Measurements from ENCODE around the gene NECAB3.

The NECAB3 gene

GRCh38 chr20:33629533-33629932 lies 44.7 kb downstream of the NECAB3 start:
- Histone ChIP-seq H3K36me3 (ENCODE audit: insufficient read depth, low read length) (peaks cover 7% of the 10 kb centered on the region; the same call in 1 of the 2 replicates), H3K79me2 (ENCODE audit: control insufficient read depth, insufficient read depth, low read length, unreplicated experiment) (no peaks in the 10 kb centered on the region), H3K27me3 (ENCODE audit: insufficient read depth, low read length) (no peaks in the 10 kb centered on the region), H3K4me3 (ENCODE audit: low read depth, low read length) (no peak overlapping the region), H2AFZ (ENCODE audit: low read length, unreplicated experiment) (no peak overlapping the region), H3K4me1 (ENCODE audit: control insufficient read depth, insufficient read depth, low read length, unreplicated experiment) (no peaks in the 10 kb centered on the region), H3K27ac (ENCODE audit: low read depth, low read length) (no peak overlapping the region)

DNA sequence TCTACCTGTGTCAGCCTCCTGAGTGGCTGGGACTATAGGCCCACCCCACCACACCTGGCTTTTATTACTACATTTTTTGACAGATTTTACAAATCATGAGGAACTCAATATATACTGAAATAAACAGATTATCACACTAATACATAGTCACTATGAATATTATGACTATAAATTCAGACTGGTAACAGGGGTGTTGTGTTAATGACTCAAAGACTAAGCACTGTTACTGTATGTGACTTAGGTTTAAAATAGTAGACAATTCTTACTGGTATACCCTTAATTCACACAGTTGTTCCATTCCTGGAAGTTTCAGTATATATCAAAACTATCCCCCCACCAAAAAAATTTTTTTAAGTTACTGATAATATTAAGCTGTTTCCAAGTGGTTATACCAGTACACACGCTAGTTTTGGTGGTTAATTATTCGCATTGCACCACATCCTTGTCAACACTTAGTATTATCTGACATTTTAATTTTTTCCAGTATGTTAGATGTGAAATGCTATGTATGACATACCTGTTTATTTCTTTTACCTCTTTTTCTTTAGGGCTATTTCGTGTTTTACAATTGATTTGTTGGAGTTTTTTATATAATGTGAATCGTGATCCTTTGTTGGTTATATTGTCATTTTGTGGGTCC lies 46.5 kb downstream of the NECAB3 start:
- Histone ChIP-seq H3K27me3 (ENCODE audit: insufficient read depth, low read length) (no peaks in the 10 kb centered on the region), H2AFZ (ENCODE audit: low read length, unreplicated experiment) (no peak overlapping the region), H3K4me3 (ENCODE audit: low read depth, low read length) (no peak overlapping the region), H3K79me2 (ENCODE audit: control insufficient read depth, insufficient read depth, low read length, unreplicated experiment) (no peaks in the 10 kb centered on the region), H3K27ac (ENCODE audit: low read depth, low read length) (no peak overlapping the region), H3K4me1 (ENCODE audit: control insufficient read depth, insufficient read depth, low read length, unreplicated experiment) (no peaks in the 10 kb centered on the region), H3K36me3 (ENCODE audit: insufficient read depth, low read length) (peaks cover 7% of the 10 kb centered on the region; the same call in 1 of the 2 replicates)

DNA sequence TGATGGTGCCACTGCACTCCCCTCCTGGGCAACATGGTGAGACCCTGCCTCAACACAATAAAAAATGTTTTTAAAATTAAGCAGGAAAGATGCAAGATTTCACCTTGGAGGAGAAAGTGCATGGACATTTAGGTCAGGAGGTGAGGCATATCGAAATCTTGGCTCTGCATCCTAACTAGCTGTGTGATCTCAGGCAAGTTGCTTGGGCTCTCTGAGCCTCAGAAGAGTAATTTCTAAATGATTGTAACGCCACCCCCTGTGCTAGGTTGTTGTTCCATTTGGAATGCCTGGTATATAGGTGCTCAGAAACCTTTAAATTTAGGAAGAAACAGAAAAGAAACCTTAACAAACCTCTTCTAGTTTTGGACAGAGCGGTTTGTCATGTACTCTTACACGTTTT lies 48.0 kb downstream of the NECAB3 start:
- no peaks in the 10 kb centered on the region for H3K79me2 ChIP-seq (ENCODE audit: control insufficient read depth, insufficient read depth, low read length, unreplicated experiment)
- H3K27ac ChIP-seq (ENCODE audit: low read depth, low read length), result no peak overlapping the region
- no peak overlapping the region for H2AFZ ChIP-seq (ENCODE audit: low read length, unreplicated experiment)
- H3K4me1 ChIP-seq (ENCODE audit: control insufficient read depth, insufficient read depth, low read length, unreplicated experiment), result no peaks in the 10 kb centered on the region
- H3K4me3 ChIP-seq (ENCODE audit: low read depth, low read length), result no peak overlapping the region
- no peaks in the 10 kb centered on the region for H3K27me3 ChIP-seq (ENCODE audit: insufficient read depth, low read length)
- H3K36me3 ChIP-seq (ENCODE audit: insufficient read depth, low read length), result peaks cover 7% of the 10 kb centered on the region; the same call in 1 of the 2 replicates

- no peaks in the 10 kb centered on the region for H3K4me1 ChIP-seq (ENCODE audit: control insufficient read depth, insufficient read depth, low read length, unreplicated experiment)
- H3K36me3 ChIP-seq (ENCODE audit: insufficient read depth, low read length), result peaks cover 7% of the 10 kb centered on the region; the same call in 1 of the 2 replicates
- no peak overlapping the region for H3K27ac ChIP-seq (ENCODE audit: low read depth, low read length)
- H2AFZ ChIP-seq (ENCODE audit: low read length, unreplicated experiment), result no peak overlapping the region
- no peaks in the 10 kb centered on the region for H3K79me2 ChIP-seq (ENCODE audit: control insufficient read depth, insufficient read depth, low read length, unreplicated experiment)
- H3K4me3 ChIP-seq (ENCODE audit: low read depth, low read length), result no peak overlapping the region
- no peaks in the 10 kb centered on the region for H3K27me3 ChIP-seq (ENCODE audit: insufficient read depth, low read length)
These were observed 49.8 kb downstream of the NECAB3 start for GRCh38 chr20:33624399-33624798.

DNA sequence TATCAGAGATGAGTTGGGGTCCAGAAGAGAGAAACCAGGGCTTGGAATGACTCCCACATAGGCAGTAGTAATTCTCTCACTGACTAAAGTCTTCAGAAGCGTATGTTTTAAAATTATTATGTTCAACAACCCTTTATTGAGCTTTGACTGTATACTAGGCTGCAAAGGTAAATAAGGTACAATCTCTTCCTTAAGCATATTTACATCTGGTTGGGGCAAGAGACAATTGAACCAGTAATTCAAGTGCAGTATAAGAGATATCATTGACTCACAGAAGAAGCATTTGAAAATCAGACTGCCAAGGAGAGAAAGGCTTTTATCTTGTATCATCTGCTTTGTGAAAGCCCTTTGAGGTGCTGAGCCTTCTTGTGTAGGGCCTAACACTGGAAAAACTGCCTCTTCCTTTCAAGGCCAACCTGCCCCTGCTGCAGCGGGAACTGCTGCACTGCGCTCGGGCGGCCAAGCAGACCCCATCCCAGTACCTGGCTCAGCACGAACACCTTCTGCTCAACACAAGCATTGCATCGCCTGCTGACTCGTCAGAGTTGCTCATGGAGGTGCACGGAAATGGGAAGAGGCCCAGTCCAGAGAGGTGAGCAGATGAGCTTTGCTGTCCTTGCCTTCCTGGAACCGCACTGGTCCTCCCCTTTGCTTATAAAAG lies 51.4 kb downstream of the NECAB3 start:
- H3K27me3 ChIP-seq (ENCODE audit: insufficient read depth, low read length), result no peaks in the 10 kb centered on the region
- H2AFZ ChIP-seq (ENCODE audit: low read length, unreplicated experiment), result no peak overlapping the region
- H3K36me3 ChIP-seq (ENCODE audit: insufficient read depth, low read length), result peaks cover 5% of the 10 kb centered on the region; the same call in 1 of the 2 replicates
- H3K4me3 ChIP-seq (ENCODE audit: low read depth, low read length), result no peak overlapping the region
- H3K27ac ChIP-seq (ENCODE audit: low read depth, low read length), result no peak overlapping the region
- no peaks in the 10 kb centered on the region for H3K79me2 ChIP-seq (ENCODE audit: control insufficient read depth, insufficient read depth, low read length, unreplicated experiment)
- no peaks in the 10 kb centered on the region for H3K4me1 ChIP-seq (ENCODE audit: control insufficient read depth, insufficient read depth, low read length, unreplicated experiment)

GRCh38 chr20:33621717-33622400 lies 52.4 kb downstream of the NECAB3 start:
- Histone ChIP-seq H3K79me2 (ENCODE audit: control insufficient read depth, insufficient read depth, low read length, unreplicated experiment) (no peaks in the 10 kb centered on the region), H3K27ac (ENCODE audit: low read depth, low read length) (no peak overlapping the region), H3K4me1 (ENCODE audit: control insufficient read depth, insufficient read depth, low read length, unreplicated experiment) (no peaks in the 10 kb centered on the region), H2AFZ (ENCODE audit: low read length, unreplicated experiment) (no peak overlapping the region), H3K4me3 (ENCODE audit: low read depth, low read length) (no peak overlapping the region), H3K36me3 (ENCODE audit: insufficient read depth, low read length) (no peaks in the 10 kb centered on the region), H3K27me3 (ENCODE audit: insufficient read depth, low read length) (no peaks in the 10 kb centered on the region)

- Histone ChIP-seq H3K4me3 (ENCODE audit: low read depth, low read length) (no peak overlapping the region), H3K4me1 (ENCODE audit: control insufficient read depth, insufficient read depth, low read length, unreplicated experiment) (no peaks in the 10 kb centered on the region), H3K27ac (ENCODE audit: low read depth, low read length) (no peak overlapping the region), H3K27me3 (ENCODE audit: insufficient read depth, low read length) (no peaks in the 10 kb centered on the region), H3K36me3 (ENCODE audit: insufficient read depth, low read length) (no peaks in the 10 kb centered on the region), H2AFZ (ENCODE audit: low read length, unreplicated experiment) (no peak overlapping the region), H3K79me2 (ENCODE audit: control insufficient read depth, insufficient read depth, low read length, unreplicated experiment) (no peaks in the 10 kb centered on the region)
These were observed 62.2 kb downstream of the NECAB3 start for GRCh38 chr20:33612001-33612400.

DNA sequence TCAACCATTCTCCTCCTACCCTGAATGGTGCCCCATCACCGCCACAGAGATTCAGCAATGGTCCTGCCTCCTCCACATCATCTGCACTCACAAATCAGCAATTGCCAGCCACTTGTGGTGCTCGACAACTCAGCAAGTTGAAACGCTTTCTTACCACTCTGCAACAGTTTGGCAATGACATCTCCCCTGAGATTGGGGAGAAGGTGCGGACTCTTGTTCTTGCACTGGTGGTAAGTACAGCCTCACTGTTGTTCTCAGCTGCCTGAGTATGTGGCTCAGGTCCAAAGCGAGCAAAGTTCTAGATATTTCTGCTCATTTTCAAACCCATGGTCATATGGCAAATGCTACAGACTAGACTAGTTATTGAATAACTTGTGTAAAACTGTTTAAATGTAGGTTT lies 63.1 kb downstream of the NECAB3 start:
- no peak overlapping the region for H3K4me3 ChIP-seq (ENCODE audit: low read depth, low read length)
- no peak overlapping the region for H3K27ac ChIP-seq (ENCODE audit: low read depth, low read length)
- no peaks in the 10 kb centered on the region for H3K4me1 ChIP-seq (ENCODE audit: control insufficient read depth, insufficient read depth, low read length, unreplicated experiment)
- H3K36me3 ChIP-seq (ENCODE audit: insufficient read depth, low read length), result no peaks in the 10 kb centered on the region
- H2AFZ ChIP-seq (ENCODE audit: low read length, unreplicated experiment), result no peak overlapping the region
- H3K79me2 ChIP-seq (ENCODE audit: control insufficient read depth, insufficient read depth, low read length, unreplicated experiment), result no peaks in the 10 kb centered on the region
- no peaks in the 10 kb centered on the region for H3K27me3 ChIP-seq (ENCODE audit: insufficient read depth, low read length)

DNA sequence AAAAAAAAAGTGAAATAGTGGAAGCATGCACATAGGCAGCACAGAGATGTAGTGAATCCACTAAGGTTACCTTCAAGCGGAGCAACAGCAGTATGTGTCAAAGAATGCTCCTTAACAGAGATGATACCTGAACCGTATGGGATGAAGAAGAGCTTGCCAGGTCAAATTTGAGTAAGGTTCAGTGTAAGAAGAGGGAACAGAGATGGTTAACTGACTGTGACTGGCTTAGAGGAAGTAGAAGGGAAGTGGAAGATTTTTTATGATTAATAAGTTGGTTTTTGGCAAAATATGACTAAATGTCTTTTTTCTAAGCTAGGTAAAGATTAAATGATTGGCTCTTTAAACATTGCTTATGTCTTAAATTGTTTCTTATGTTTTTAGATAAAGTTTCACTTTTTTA lies 64.7 kb downstream of the NECAB3 start:
- H3K36me3 ChIP-seq (ENCODE audit: insufficient read depth, low read length), result no peaks in the 10 kb centered on the region
- no peaks in the 10 kb centered on the region for H3K27me3 ChIP-seq (ENCODE audit: insufficient read depth, low read length)
- H3K4me1 ChIP-seq (ENCODE audit: control insufficient read depth, insufficient read depth, low read length, unreplicated experiment), result no peaks in the 10 kb centered on the region
- H3K4me3 ChIP-seq (ENCODE audit: low read depth, low read length), result no peak overlapping the region
- no peak overlapping the region for H2AFZ ChIP-seq (ENCODE audit: low read length, unreplicated experiment)
- no peaks in the 10 kb centered on the region for H3K79me2 ChIP-seq (ENCODE audit: control insufficient read depth, insufficient read depth, low read length, unreplicated experiment)
- H3K27ac ChIP-seq (ENCODE audit: low read depth, low read length), result no peak overlapping the region

All from ACC112 (cell line).